GM10847 (cell line): ENCODE data around the gene YBX2.

Source experiments
- POLR2A ChIP-seq: IDR thresholded peaks from 2 replicates; pipeline ENCODE4 v1.6.1; 2011; ENCODE audit not compliant: insufficient read length; ENCODE audit errors: extremely low read depth

The YBX2 gene

DNA sequence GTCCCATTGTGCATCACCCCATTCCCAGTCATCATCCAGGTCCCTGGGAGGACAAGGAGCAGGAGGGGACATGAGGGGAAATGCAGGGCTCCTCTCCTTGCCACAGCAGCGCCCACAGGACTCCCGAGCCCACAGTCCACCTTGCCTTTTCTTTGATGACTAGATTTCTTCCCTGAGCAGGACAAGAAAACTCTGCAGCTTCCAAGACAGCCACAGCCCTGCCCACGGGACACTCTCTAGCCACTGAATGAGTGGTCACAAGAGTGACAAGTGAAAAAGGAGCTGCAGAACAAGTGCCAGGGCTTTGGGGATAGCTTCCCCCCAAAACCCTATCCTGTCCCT lies 30.0 kb upstream of the YBX2 start:
- TF ChIP-seq POLR2A: no peak

DNA sequence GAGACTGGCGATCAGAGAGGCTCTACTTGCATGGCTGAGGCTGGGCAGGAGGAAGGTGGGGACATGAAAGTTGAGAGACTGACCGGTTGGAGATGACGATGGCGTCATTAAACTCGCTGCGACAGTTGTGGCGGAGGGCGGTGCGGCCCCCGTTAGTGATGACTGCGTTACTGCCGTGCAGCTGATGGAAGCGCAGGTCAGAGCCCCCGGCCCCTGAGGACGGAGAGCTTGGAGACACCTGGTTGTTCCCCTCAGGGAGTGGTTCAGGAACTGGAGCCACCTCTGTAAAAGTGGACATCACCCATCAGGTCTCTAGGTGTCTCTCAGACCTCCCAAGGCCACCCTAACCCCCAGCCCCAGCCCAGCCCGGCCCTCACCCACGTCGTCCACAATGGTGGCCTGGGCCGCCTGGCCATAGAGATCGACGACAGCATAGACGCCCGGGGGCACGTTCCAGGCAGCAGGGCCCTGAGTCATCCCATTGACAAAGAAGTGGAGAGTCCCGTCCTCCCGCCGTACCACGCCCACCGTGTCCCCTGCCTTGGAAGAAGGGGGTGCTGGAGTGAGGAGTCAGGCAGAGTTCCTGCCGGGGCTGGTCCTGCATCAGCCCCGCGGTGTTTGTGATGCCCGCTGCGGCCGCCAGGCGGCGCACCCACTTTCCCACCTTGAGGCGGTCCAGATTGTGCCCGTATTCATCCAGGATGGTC lies 29.4 kb upstream of the YBX2 start:
- no peak for TF ChIP-seq POLR2A

DNA sequence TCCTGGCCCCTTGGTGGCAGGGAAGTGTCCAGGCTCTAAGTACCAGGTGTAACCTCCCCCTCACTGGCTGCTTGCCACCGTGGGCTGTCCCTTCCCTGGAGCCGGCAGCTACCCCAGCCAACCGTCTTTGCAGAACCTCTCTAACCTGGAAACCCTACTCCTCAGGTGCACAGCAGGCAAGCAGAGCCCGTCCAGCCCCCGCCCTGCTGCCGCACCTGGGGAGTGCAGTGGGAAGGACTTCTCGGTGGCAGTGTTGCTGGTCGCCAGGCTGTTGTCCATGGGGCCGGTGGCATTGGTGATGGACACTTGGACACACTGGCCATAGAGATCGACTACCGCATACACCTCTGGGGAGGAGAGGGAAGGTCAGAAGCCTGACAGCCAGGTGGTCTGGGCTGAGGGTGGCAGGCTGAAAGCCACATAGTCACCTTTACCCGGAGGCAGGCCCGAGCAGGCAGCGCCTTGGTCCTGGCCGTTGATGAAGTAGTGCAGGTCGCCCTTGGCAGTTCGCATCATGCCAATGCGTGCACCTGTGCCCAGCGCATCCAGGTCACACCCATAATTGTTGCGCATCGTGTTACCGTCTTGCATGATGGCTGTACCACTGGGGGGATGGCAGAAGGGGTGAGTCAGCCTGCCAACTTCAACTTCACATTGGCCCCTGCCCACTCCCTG lies 28.2 kb upstream of the YBX2 start:
- TF ChIP-seq POLR2A: no peak

- no peak for TF ChIP-seq POLR2A
Measured at GRCh38 chr17:7321466-7321865, 27.0 kb upstream of the YBX2 start.

GRCh38 chr17:7318121-7318860 lies 23.9 kb upstream of the YBX2 start:
- TF ChIP-seq POLR2A: no peak

- TF ChIP-seq POLR2A: no peak
Measured at GRCh38 chr17:7317161-7317803, 22.8 kb upstream of the YBX2 start.

GRCh38 chr17:7315570-7316235 lies 21.3 kb upstream of the YBX2 start:
- TF ChIP-seq POLR2A: no peak

DNA sequence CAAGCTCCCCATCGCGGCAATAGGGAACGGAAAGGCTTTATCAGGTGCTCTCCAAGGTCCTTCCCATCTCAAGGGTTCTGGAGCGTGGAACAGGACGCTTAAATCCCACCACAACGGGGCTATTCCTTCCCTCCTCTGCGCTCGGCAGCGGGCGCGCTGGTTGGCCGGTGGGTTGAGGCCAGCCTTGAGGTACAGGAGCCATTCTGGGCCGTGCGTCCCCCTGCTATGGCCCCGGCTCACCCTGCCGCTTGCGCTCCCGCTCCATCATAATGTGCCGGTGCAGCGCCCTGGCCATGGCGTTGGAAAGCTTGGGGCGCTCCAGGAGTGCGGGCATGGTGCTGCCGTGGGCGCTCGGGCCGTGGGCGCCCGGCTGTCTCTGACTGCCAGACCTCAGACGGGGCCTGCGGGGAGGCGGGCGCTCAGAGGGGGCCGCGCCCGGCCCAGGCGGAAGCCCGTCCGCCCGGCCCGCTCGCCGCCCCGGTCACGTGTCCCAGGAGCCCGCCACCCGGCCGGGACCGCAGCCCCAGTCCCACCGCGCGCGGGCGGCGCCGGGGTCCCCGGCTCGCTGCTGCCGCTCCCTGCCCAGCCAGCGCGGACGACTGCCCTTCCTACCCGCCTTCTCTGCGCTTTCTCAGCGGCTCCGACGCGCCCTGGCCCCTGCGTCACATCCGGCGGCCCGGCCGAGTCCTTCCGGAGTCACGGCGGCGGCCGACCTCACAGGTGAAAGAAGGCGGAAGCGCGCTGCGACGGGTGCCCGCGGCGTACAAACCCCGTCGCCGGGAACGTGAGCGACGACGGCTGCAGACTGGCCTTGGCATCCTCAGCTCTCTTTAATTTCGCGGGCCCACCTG lies 20.5 kb upstream of the YBX2 start, which contains the start of gene GPS2:
Gene GPS2 (minus strand): TSS at position 642 of the 851 bp plus-strand sequence. CDS start 308 bp downstream, at position 334.
- peak; percentile 79 for TF ChIP-seq POLR2A

GRCh38 chr17:7313890-7314718 lies 19.7 kb upstream of the YBX2 start:
- no peak for TF ChIP-seq POLR2A

- no peak for TF ChIP-seq POLR2A
Measured at GRCh38 chr17:7313088-7313889, 18.9 kb upstream of the YBX2 start.

GRCh38 chr17:7312432-7313087 lies 18.1 kb upstream of the YBX2 start:
- TF ChIP-seq POLR2A: no peak

- no peak for TF ChIP-seq POLR2A
Measured at GRCh38 chr17:7311110-7311705, 16.8 kb upstream of the YBX2 start.
